Activated CD8-positive, alpha-beta memory T cell treated with anti-CD3 and anti-CD28 coated beads, Interleukin-2, amount 10 ng/mL, durations not matched to agents 7 days and 5 days (primary cell): ENCODE results near the gene BPTF. TPM values are rescaled to one million over a fixed set of nuclear protein-coding genes. Genes with fewer than 3 reads are reported as not detected.
A peak's percentile ranks its signal among the peaks of the same experiment; 100 is the strongest.
"Not testable (repeated sequence)": the region's sequence is repeated elsewhere in the genome, so short reads cannot be mapped to it uniquely, and the experiment has no call there.

Experiments
- ATAC-seq: fragments of 150-1000 bp; cut with Tn5 transposase; one replicate; pipeline ENCODE4 v1.10.0; 2021; ENCODE audit warnings: moderate library complexity
- CTCF ChIA-PET: fragments of 350-600 bp; sonication (Branson Sonifier 250); formaldehyde crosslinking; loops from one replicate; lab custom pipeline; 2021; ENCODE audit warnings: antibody characterized with exemption; lab: Charles Lee
- DNase-seq: peaks from one replicate; pipeline ENCODE4 v3.0.0-alpha.2; 2020
- H3K27ac Mint-ChIP-seq: one replicate; pipeline ENCODE4 v1.8.0; 2021; ENCODE audit warnings: mild to moderate bottlenecking, mixed read lengths
- H3K27me3 Mint-ChIP-seq: one replicate; pipeline ENCODE4 v1.8.0; 2021; ENCODE audit warnings: mixed read lengths
- H3K36me3 Mint-ChIP-seq: one replicate; pipeline ENCODE4 v1.8.0; 2021; ENCODE audit warnings: mild to moderate bottlenecking, mixed read lengths
- H3K4me1 Mint-ChIP-seq: one replicate; pipeline ENCODE4 v1.8.0; 2021; ENCODE audit warnings: mixed read lengths
- H3K4me3 Mint-ChIP-seq: one replicate; pipeline ENCODE4 v1.8.0; 2021; ENCODE audit warnings: mild to moderate bottlenecking, moderate library complexity, mixed read lengths
- H3K9me3 Mint-ChIP-seq: one replicate; pipeline ENCODE4 v1.8.0; 2022; ENCODE audit warnings: low read depth, mixed read lengths
- total RNA-seq, 2 experiments: library from RNA; stranded (reverse); gene quantifications; one replicate each; pipeline ENCODE4 v1.2.3, GENCODE V29; 2021

Gene BPTF
- total RNA-seq, 2 experiments from 2014 or later: 89.3 to 101 TPM

GRCh38 chr17:67974185-67974584 lies 148.9 kb downstream of the BPTF start:
- no peaks in the 10 kb centered on the region for H3K9me3 Mint-ChIP-seq
- no peaks in the 10 kb centered on the region for H3K4me1 Mint-ChIP-seq
- H3K27ac Mint-ChIP-seq: no peak overlapping the region
- H3K27me3 Mint-ChIP-seq: no peaks in the 10 kb centered on the region
- no peak for ATAC-seq
- peaks cover 15% of the 10 kb centered on the region for H3K36me3 Mint-ChIP-seq
- DNase-seq: no peak
- CTCF ChIA-PET: interaction anchor here (2.1 kb wide), 1 partner anchor 15 kb away, joined by 5 read pairs; no protein-coding TSS in a partner anchor
- no peak overlapping the region for H3K4me3 Mint-ChIP-seq

DNA sequence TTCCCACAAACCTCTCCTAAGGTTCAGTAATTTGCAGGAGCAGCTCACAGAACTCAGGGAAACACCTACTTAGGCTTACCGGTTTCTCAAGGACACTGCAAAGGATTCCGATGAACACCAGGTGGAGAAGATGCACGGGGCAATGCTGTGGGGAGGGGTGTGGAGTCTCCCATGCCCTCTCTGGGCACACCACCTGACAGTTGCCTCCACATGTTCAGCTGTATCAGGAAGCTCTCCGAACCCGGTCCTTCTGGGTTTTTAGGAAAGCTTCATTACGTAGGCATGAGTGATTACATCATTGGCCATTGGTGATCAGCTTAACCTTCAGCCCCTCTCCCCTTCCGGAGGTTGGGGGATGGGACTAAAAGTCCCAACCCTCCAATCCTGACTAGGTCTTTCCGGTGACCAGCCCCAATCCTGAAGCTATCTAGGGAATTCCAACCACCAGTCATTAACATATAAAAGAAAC lies 149.3 kb downstream of the BPTF start:
- ATAC-seq (no peak), DNase-seq (no peak)
- Mint-ChIP-seq H3K4me3 (no peak overlapping the region), H3K4me1 (no peaks in the 10 kb centered on the region), H3K9me3 (no peaks in the 10 kb centered on the region), H3K36me3 (peaks cover 15% of the 10 kb centered on the region), H3K27ac (no peak overlapping the region), H3K27me3 (no peaks in the 10 kb centered on the region)
- CTCF ChIA-PET: interaction anchor here (2.1 kb wide), 1 partner anchor 15 kb away, joined by 5 read pairs; no protein-coding TSS in a partner anchor

DNA sequence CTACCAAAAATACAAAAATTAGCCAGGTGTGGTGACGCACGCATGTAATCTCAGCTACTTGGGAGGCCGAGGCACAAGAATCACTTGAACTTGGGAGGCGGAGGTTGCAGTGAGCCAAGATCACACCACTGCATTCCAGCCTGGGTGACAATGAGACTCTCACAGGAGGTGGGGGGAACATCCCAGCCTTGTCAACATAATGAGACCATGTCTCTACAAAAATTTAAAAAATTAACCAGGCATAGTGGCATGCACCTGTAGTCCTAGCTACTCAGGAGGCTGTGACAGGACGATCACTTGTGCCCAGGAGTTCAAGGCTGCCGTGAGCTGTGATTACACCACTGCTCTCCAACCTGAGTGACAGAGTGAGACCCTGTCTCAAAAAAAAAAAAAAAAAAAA lies 151.0 kb downstream of the BPTF start:
- H3K27me3 Mint-ChIP-seq, ATAC-seq, H3K9me3 Mint-ChIP-seq, CTCF ChIA-PET, DNase-seq, H3K4me1 Mint-ChIP-seq, H3K4me3 Mint-ChIP-seq, H3K27ac Mint-ChIP-seq: not testable (repeated sequence)
- peaks cover 15% of the 10 kb centered on the region for H3K36me3 Mint-ChIP-seq

GRCh38 chr17:67980456-67980855 lies 155.2 kb downstream of the BPTF start:
- Mint-ChIP-seq H3K9me3 (no peaks in the 10 kb centered on the region), H3K27me3 (no peaks in the 10 kb centered on the region), H3K27ac (no peak overlapping the region), H3K36me3 (peaks cover 10% of the 10 kb centered on the region), H3K4me3 (no peak overlapping the region), H3K4me1 (peaks cover 3% of the 10 kb centered on the region)
- CTCF ChIA-PET: no interaction called here
- DNase-seq (no peak), ATAC-seq (no peak)

GRCh38 chr17:67980883-67981282 lies 155.6 kb downstream of the BPTF start:
- CTCF ChIA-PET, H3K4me3 Mint-ChIP-seq, DNase-seq, H3K9me3 Mint-ChIP-seq, H3K4me1 Mint-ChIP-seq, H3K27ac Mint-ChIP-seq, H3K36me3 Mint-ChIP-seq, ATAC-seq, H3K27me3 Mint-ChIP-seq: not testable (repeated sequence)

- no peak for ATAC-seq
- no peaks in the 10 kb centered on the region for H3K9me3 Mint-ChIP-seq
- H3K36me3 Mint-ChIP-seq: peaks cover 4% of the 10 kb centered on the region
- CTCF ChIA-PET: no interaction called here
- no peak for DNase-seq
- H3K4me1 Mint-ChIP-seq: peaks cover 3% of the 10 kb centered on the region
- no peak overlapping the region for H3K4me3 Mint-ChIP-seq
- no peaks in the 10 kb centered on the region for H3K27me3 Mint-ChIP-seq
- H3K27ac Mint-ChIP-seq: no peak overlapping the region
Measured at GRCh38 chr17:67982034-67982640, 156.8 kb downstream of the BPTF start.

- H3K9me3 Mint-ChIP-seq: no peaks in the 10 kb centered on the region
Measured at GRCh38 chr17:67982686-67983382, 157.5 kb downstream of the BPTF start.

GRCh38 chr17:67983383-67983688 lies 158.0 kb downstream of the BPTF start:
- Mint-ChIP-seq H3K27me3 (no peaks in the 10 kb centered on the region), H3K4me1 (peaks cover 3% of the 10 kb centered on the region), H3K36me3 (peaks cover 4% of the 10 kb centered on the region), H3K9me3 (no peaks in the 10 kb centered on the region), H3K27ac (no peak overlapping the region), H3K4me3 (no peak overlapping the region)
- DNase-seq (no peak), ATAC-seq (no peak)
- CTCF ChIA-PET: no interaction called here

More at GRCh38 chr17:67982686-67983382, 157.5 kb downstream of the BPTF start:
- Mint-ChIP-seq H3K4me3 (no peak overlapping the region), H3K36me3 (peaks cover 4% of the 10 kb centered on the region), H3K27me3 (no peaks in the 10 kb centered on the region), H3K27ac (no peak overlapping the region), H3K4me1 (peaks cover 3% of the 10 kb centered on the region)
- CTCF ChIA-PET: no interaction called here
- DNase-seq (no peak), ATAC-seq (no peak)

- ATAC-seq (no peak), DNase-seq (no peak)
- Mint-ChIP-seq H3K27me3 (peaks cover 8% of the 10 kb centered on the region), H3K36me3 (peaks cover 5% of the 10 kb centered on the region), H3K9me3 (no peaks in the 10 kb centered on the region), H3K27ac (no peak overlapping the region), H3K4me1 (peaks cover 24% of the 10 kb centered on the region), H3K4me3 (no peak overlapping the region)
- CTCF ChIA-PET: no interaction called here
Measured at GRCh38 chr17:67990909-67991308, 165.6 kb downstream of the BPTF start.

- CTCF ChIA-PET: no interaction called here
- DNase-seq (no peak), ATAC-seq (no peak)
- peaks cover 18% of the 10 kb centered on the region for H3K27me3 Mint-ChIP-seq
- H3K9me3 Mint-ChIP-seq: no peaks in the 10 kb centered on the region
- peaks cover 32% of the 10 kb centered on the region for H3K4me1 Mint-ChIP-seq
- H3K4me3 Mint-ChIP-seq: peak overlapping the region; percentile 96
- H3K36me3 Mint-ChIP-seq: peaks cover 5% of the 10 kb centered on the region
- H3K27ac Mint-ChIP-seq: peak overlapping the region; percentile 88
Measured at GRCh38 chr17:67992548-67993152, 167.3 kb downstream of the BPTF start.

GRCh38 chr17:67993153-67993997 lies 168.1 kb downstream of the BPTF start:
- peak overlapping the region; percentile 96 for H3K4me3 Mint-ChIP-seq
- DNase-seq (peak; percentile 76), ATAC-seq (peak; percentile 66)
- peaks cover 32% of the 10 kb centered on the region for H3K4me1 Mint-ChIP-seq
- H3K27me3 Mint-ChIP-seq: peaks cover 18% of the 10 kb centered on the region
- H3K27ac Mint-ChIP-seq: peak overlapping the region; percentile 90
- CTCF ChIA-PET: interaction anchor here (0.6 to 2.2 kb wide), 3 partner anchors 15 to 27 kb away, joined by 3 to 7 read pairs (median 5); no protein-coding TSS in a partner anchor
- H3K9me3 Mint-ChIP-seq: no peaks in the 10 kb centered on the region
- peaks cover 5% of the 10 kb centered on the region for H3K36me3 Mint-ChIP-seq

- Mint-ChIP-seq H3K27me3 (peaks cover 18% of the 10 kb centered on the region), H3K9me3 (no peaks in the 10 kb centered on the region), H3K4me3 (peak overlapping the region; percentile 79), H3K27ac (peak overlapping the region; percentile 90), H3K4me1 (peaks cover 32% of the 10 kb centered on the region), H3K36me3 (peaks cover 5% of the 10 kb centered on the region)
- CTCF ChIA-PET: interaction anchor here (0.6 to 2.2 kb wide), 3 partner anchors 14 to 26 kb away, joined by 3 to 7 read pairs (median 5); no protein-coding TSS in a partner anchor
- ATAC-seq (no peak), DNase-seq (no peak)
Measured at GRCh38 chr17:67993998-67994361, 168.7 kb downstream of the BPTF start.
